K562 (cell line): ENCODE measurements around the gene KRT35. TPM values are rescaled to one million over a fixed set of nuclear protein-coding genes. Genes with fewer than 3 reads are reported as not detected.

Source experiments
- CBFA2T2 ChIP-seq: fragments of 450-650 bp; conservative IDR thresholded peaks from 2 replicates; pipeline ENCODE4 v1.6.1; 2017; ENCODE audit warnings: mild to moderate bottlenecking
- CREM ChIP-seq: IDR thresholded peaks from 2 replicates; pipeline ENCODE4 v1.6.1; 2014; ENCODE audit warnings: antibody characterized with exemption, low read depth
- ETV1 ChIP-seq: fragments of 450-650 bp; conservative IDR thresholded peaks from 2 replicates; pipeline ENCODE4 v1.6.1; 2016; ENCODE audit warnings: missing genetic modification characterization, control low read depth, low read depth, missing compliant biosample characterization
- HNRNPLL ChIP-seq: fragments of 200-400 bp; formaldehyde crosslinking; IDR thresholded peaks from 2 replicates; pipeline ENCODE4 v1.6.1; 2017; ENCODE audit warnings: low read length, low read depth, mild to moderate bottlenecking; ENCODE audit not compliant: poor library complexity, severe bottlenecking
- KDM1A ChIP-seq, 2 experiments: fragments of 450-650 bp; IDR thresholded peaks; 2 replicates each; pipeline ENCODE4 v1.6.1; 2016; ENCODE audit warnings: mild to moderate bottlenecking in 2 of 2
- MAFG ChIP-seq: fragments of 450-650 bp; conservative IDR thresholded peaks from 2 replicates; pipeline ENCODE4 v1.6.1; 2016; ENCODE audit warnings: missing genetic modification characterization, missing compliant biosample characterization
- NCOA1 ChIP-seq: fragments of 450-650 bp; IDR thresholded peaks from 2 replicates; pipeline ENCODE4 v1.6.1; 2016; ENCODE audit warnings: low read depth
- PHB2 ChIP-seq: fragments of 450-650 bp; IDR thresholded peaks from 2 replicates; pipeline ENCODE4 v1.6.1; 2017; ENCODE audit warnings: low read depth
- PURB ChIP-seq: sonication (generic); formaldehyde crosslinking; IDR thresholded peaks from 2 replicates; pipeline ENCODE4 v1.9.0; 2021; ENCODE audit warnings: low read depth, mild to moderate bottlenecking, missing genetic modification reagents
- SIN3B ChIP-seq: fragments of 450-650 bp; IDR thresholded peaks from 2 replicates; pipeline ENCODE4 v1.6.1; 2017; ENCODE audit warnings: low read depth, mild to moderate bottlenecking, moderate library complexity
- SREBF2 ChIP-seq: sonication (generic); formaldehyde crosslinking; IDR thresholded peaks from 2 replicates; pipeline ENCODE4 v1.4.0; 2020; ENCODE audit warnings: mild to moderate bottlenecking, missing genetic modification reagents
- TEAD4 ChIP-seq, 2 experiments: sonication (generic) in 1 of 2; formaldehyde crosslinking in 1 of 2; IDR thresholded peaks; 2 replicates each; pipeline versions ENCODE4 v1.6.1 to v1.8.0; 2012 to 2022; ENCODE audit warnings: borderline replicate concordance in 1 of 2, inconsistent platforms in 1 of 2, low read length in 1 of 2, mild to moderate bottlenecking in 1 of 2, missing genetic modification reagents in 1 of 2
- ZFP1 ChIP-seq: fragments of 450-650 bp; formaldehyde crosslinking; IDR thresholded peaks from 2 replicates; pipeline ENCODE4 v1.4.0; 2020; ENCODE audit warnings: mild to moderate bottlenecking, mixed read lengths
- ZNF24 ChIP-seq: fragments of 450-650 bp; IDR thresholded peaks from 2 replicates; pipeline ENCODE4 v1.6.1; 2016
- ZNF282 ChIP-seq: sonication (generic); formaldehyde crosslinking; IDR thresholded peaks from 2 replicates; pipeline ENCODE4 v1.8.1; 2023; ENCODE audit warnings: missing genetic modification reagents
- ZNF586 ChIP-seq: fragments of 450-650 bp; formaldehyde crosslinking; conservative IDR thresholded peaks from 2 replicates; pipeline ENCODE4 v1.4.0; 2020; ENCODE audit warnings: mild to moderate bottlenecking, moderate library complexity
- polyA plus RNA-seq, 8 experiments: library from polyadenylated mRNA; depleted of rRNA in 4 of 8; stranded (reverse) in 5 of 8; unstranded in 3 of 8; fragments of >200 nt; fragmentation: Nextera tagmentation in 2 of 8; fragmentation: Illumina TruSeq in 1 of 8; extraction: Ambion mirVana in 2 of 8; extraction: Trizol in 1 of 8; gene quantifications; 2 replicates each; pipeline versions ENCODE4 v1.2.1 to v1.2.3, GENCODE V29; 2011 to 2014; ENCODE audit warnings: inconsistent platforms in 1 of 8, missing spikeins in 1 of 8
- total RNA-seq, 7 experiments: library from RNA; depleted of rRNA in 6 of 7; stranded (reverse); fragments of >200 nt in 6 of 7; fragmentation: Illumina TruSeq in 2 of 7; extraction: Trizol in 2 of 7; gene quantifications; 2 replicates each; pipeline versions ENCODE4 v1.2.1 to v1.2.3, GENCODE V29; 2011 to 2021; ENCODE audit warnings: low replicate concordance in 1 of 7
- TF ChIP-seq, protein P1 (sequence below): fragments of 450-650 bp; IDR thresholded peaks from 2 replicates; pipeline ENCODE4 v1.6.1; 2016; ENCODE audit warnings: mild to moderate bottlenecking
- TF ChIP-seq, protein P2 (sequence below), 2 experiments: fragments of 450-650 bp in 1 of 2; sonication (generic) in 1 of 2; formaldehyde crosslinking; conservative IDR thresholded peaks; 2 replicates each; pipeline versions ENCODE4 v1.4.0 to v1.8.1; 2020 to 2022; ENCODE audit warnings: mild to moderate bottlenecking in 1 of 2, missing genetic modification reagents in 1 of 2
- TF ChIP-seq, protein P3 (sequence below): fragments of 450-650 bp; formaldehyde crosslinking; IDR thresholded peaks from 2 replicates; pipeline ENCODE4 v1.4.0; 2020; ENCODE audit warnings: mild to moderate bottlenecking, mixed read lengths
- TF ChIP-seq, protein P4 (sequence below), 2 experiments: fragments of 450-650 bp in 1 of 2; IDR thresholded peaks; 2 replicates each; pipeline ENCODE4 v1.6.1; 2011 to 2017; ENCODE audit warnings: low read depth in 2 of 2, antibody characterized with exemption in 1 of 2, borderline replicate concordance in 1 of 2, low read length in 1 of 2, mild to moderate bottlenecking in 1 of 2, mixed read lengths in 1 of 2; ENCODE audit not compliant: control insufficient read depth in 1 of 2

KRT35 gene
- total and polyA plus RNA-seq, 9 of the 15 experiments (the other 6 are each of a cell fraction or from before 2014, with no cell fraction given), result not detected

DNA sequence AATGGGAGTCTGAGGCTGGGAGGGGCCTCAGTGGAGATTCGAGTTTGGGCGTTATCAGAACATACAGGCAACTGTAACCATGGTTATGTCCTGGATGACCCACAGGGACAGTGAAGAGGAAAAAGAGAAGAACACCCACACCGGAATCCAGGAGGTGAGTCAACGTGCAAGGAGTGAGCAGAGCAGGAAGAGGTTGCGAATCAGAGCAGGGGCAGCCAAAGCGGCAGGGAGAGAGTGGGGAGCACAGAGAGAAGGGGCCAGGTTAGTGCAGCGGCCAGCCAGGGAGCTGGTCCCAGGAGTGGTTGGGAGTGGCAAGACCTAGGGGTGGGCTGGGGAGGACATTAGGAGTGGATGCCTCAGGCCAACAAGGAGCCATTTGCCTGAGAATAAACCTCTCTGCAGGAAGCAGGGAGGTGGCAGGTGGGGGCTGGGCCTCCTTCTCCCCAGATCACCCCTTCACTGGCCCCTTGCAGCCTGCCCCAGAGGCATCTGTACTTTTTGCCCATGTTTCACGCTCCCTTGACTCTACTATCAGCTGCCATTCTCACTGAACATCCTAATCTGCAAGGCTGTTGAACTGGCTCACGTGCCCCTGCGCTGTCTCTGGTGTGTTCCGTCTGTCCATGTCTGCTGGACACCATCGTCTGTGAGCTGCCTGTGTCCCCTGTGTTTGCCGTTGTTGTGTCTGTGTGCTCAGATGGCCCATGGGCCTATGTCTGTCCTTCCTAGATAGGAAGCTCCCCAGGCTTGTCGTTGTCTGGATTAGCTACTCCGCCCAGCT lies 19.4 kb upstream of the KRT35 start (continued):
- TF ChIP-seq, protein P1, sequence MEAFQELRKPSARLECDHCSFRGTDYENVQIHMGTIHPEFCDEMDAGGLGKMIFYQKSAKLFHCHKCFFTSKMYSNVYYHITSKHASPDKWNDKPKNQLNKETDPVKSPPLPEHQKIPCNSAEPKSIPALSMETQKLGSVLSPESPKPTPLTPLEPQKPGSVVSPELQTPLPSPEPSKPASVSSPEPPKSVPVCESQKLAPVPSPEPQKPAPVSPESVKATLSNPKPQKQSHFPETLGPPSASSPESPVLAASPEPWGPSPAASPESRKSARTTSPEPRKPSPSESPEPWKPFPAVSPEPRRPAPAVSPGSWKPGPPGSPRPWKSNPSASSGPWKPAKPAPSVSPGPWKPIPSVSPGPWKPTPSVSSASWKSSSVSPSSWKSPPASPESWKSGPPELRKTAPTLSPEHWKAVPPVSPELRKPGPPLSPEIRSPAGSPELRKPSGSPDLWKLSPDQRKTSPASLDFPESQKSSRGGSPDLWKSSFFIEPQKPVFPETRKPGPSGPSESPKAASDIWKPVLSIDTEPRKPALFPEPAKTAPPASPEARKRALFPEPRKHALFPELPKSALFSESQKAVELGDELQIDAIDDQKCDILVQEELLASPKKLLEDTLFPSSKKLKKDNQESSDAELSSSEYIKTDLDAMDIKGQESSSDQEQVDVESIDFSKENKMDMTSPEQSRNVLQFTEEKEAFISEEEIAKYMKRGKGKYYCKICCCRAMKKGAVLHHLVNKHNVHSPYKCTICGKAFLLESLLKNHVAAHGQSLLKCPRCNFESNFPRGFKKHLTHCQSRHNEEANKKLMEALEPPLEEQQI, result no peak
- peak; percentile 73; the same call in 1 of the 2 replicates for TF ChIP-seq ETV1
- peak; percentile 67 for TF ChIP-seq TEAD4 (IDR thresholded peaks at IDR 0.05; ENCODE audit: low read length)
- TF ChIP-seq TEAD4 (CRISPR knock-in tag; IDR thresholded peaks at IDR 0.05; ENCODE audit: borderline replicate concordance), result no peak
- TF ChIP-seq ZNF586 (CRISPR knock-in tag), result no peak
- peak; percentile 56 for TF ChIP-seq NCOA1
- TF ChIP-seq, protein P2, sequence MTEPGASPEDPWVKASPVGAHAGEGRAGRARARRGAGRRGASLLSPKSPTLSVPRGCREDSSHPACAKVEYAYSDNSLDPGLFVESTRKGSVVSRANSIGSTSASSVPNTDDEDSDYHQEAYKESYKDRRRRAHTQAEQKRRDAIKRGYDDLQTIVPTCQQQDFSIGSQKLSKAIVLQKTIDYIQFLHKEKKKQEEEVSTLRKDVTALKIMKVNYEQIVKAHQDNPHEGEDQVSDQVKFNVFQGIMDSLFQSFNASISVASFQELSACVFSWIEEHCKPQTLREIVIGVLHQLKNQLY (CRISPR knock-in tag; conservative IDR thresholded peaks at IDR 0.05), result no peak
- TF ChIP-seq ZNF24, result no peak
- TF ChIP-seq KDM1A (IDR thresholded peaks at IDR 0.05), result peak; percentile 91
- TF ChIP-seq PURB (CRISPR knock-in tag), result no peak
- peak; percentile 77 for TF ChIP-seq CBFA2T2
- TF ChIP-seq CREM, result peak; percentile 40; the same call in 1 of the 2 replicates
- TF ChIP-seq HNRNPLL, result peak; percentile 28
- 0 out of 2 replicates have a peak, but pooled peaks have one; percentile 67 for TF ChIP-seq SREBF2 (CRISPR knock-in tag)
- TF ChIP-seq ZNF282 (CRISPR knock-in tag), result no peak
- TF ChIP-seq MAFG (tag), result no peak
- TF ChIP-seq ZFP1 (CRISPR knock-in tag), result no peak
- TF ChIP-seq, protein P3, sequence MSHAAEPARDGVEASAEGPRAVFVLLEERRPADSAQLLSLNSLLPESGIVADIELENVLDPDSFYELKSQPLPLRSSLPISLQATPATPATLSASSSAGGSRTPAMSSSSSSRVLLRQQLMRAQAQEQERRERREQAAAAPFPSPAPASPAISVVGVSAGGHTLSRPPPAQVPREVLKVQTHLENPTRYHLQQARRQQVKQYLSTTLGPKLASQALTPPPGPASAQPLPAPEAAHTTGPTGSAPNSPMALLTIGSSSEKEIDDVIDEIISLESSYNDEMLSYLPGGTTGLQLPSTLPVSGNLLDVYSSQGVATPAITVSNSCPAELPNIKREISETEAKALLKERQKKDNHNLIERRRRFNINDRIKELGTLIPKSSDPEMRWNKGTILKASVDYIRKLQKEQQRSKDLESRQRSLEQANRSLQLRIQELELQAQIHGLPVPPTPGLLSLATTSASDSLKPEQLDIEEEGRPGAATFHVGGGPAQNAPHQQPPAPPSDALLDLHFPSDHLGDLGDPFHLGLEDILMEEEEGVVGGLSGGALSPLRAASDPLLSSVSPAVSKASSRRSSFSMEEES (CRISPR knock-in tag), result no peak
- no peak for TF ChIP-seq PHB2
- no peak for TF ChIP-seq SIN3B
- TF ChIP-seq, protein P4, sequence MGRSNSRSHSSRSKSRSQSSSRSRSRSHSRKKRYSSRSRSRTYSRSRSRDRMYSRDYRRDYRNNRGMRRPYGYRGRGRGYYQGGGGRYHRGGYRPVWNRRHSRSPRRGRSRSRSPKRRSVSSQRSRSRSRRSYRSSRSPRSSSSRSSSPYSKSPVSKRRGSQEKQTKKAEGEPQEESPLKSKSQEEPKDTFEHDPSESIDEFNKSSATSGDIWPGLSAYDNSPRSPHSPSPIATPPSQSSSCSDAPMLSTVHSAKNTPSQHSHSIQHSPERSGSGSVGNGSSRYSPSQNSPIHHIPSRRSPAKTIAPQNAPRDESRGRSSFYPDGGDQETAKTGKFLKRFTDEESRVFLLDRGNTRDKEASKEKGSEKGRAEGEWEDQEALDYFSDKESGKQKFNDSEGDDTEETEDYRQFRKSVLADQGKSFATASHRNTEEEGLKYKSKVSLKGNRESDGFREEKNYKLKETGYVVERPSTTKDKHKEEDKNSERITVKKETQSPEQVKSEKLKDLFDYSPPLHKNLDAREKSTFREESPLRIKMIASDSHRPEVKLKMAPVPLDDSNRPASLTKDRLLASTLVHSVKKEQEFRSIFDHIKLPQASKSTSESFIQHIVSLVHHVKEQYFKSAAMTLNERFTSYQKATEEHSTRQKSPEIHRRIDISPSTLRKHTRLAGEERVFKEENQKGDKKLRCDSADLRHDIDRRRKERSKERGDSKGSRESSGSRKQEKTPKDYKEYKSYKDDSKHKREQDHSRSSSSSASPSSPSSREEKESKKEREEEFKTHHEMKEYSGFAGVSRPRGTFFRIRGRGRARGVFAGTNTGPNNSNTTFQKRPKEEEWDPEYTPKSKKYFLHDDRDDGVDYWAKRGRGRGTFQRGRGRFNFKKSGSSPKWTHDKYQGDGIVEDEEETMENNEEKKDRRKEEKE (IDR thresholded peaks at IDR 0.05; ENCODE audit: borderline replicate concordance in 1 of 2, control insufficient read depth in 1 of 2, low read depth in 2 of 2, low read length in 1 of 2), result no peak
